Hepatocyte (in vitro differentiated cells): ENCODE data around the gene CDH4.

Source experiments
- EZH2 ChIP-seq: fragments of 200-600 bp; sonication (generic); IDR thresholded peaks from 2 replicates; pipeline ENCODE4 v1.6.1; 2016; ENCODE audit warnings: antibody characterized with exemption, mild to moderate bottlenecking, borderline replicate concordance
- TF ChIP-seq, protein P1 (sequence below): fragments of 200-600 bp; sonication (generic); IDR thresholded peaks from 2 replicates; pipeline ENCODE4 v1.5.1; 2016; ENCODE audit warnings: antibody characterized with exemption, mild to moderate bottlenecking; ENCODE audit not compliant: poor library complexity

DNA sequence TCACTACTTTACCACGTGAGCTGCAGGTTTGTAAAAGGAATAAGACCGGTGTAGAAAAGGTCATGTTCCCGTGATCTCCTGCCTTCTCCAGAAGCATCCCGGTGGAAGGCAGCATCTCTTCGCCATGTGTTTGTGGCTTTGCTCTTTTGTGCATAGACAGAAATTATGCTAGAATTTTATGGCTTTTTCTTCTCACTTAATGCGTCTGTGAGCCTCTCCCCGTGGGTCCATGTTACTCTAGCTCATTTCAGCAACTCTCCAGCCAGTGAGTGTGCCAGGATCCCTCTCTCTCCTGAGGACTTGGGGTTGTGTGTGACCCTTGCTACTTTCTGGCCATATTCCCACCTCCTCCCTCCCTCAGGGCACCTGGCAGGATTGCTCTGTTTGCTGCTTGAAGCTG lies 289.5 kb downstream of the CDH4 start:
- TF ChIP-seq, protein P1, sequence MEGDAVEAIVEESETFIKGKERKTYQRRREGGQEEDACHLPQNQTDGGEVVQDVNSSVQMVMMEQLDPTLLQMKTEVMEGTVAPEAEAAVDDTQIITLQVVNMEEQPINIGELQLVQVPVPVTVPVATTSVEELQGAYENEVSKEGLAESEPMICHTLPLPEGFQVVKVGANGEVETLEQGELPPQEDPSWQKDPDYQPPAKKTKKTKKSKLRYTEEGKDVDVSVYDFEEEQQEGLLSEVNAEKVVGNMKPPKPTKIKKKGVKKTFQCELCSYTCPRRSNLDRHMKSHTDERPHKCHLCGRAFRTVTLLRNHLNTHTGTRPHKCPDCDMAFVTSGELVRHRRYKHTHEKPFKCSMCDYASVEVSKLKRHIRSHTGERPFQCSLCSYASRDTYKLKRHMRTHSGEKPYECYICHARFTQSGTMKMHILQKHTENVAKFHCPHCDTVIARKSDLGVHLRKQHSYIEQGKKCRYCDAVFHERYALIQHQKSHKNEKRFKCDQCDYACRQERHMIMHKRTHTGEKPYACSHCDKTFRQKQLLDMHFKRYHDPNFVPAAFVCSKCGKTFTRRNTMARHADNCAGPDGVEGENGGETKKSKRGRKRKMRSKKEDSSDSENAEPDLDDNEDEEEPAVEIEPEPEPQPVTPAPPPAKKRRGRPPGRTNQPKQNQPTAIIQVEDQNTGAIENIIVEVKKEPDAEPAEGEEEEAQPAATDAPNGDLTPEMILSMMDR, result no peak
- no peak for TF ChIP-seq EZH2
